ENCODE data around the gene ACTR1B. TPM values are rescaled to one million over a fixed set of nuclear protein-coding genes. Genes with fewer than 3 reads are reported as not detected.
A peak's percentile ranks its signal among the peaks of the same experiment; 100 is the strongest.
"Not testable (repeated sequence)": the region's sequence is repeated elsewhere in the genome, so short reads cannot be mapped to it uniquely, and the experiment has no call there.

ACTR1B gene
- total RNA-seq, 1 experiment from 2014 or later, result 36.3 TPM

GRCh38 chr2:97645695-97646629, 17.9 kb downstream of the ACTR1B start, which contains the start of gene COX5B:
TSS of gene COX5B (plus strand) at chr2:97646062. CDS start at chr2:97646087, 25 bp downstream.
- peaks cover 26% of the 10 kb centered on the region for H3K36me3 ChIP-seq (ENCODE audit: insufficient read depth, low read length, poor library complexity, severe bottlenecking)
- no TSS peak for BruUV-seq (replicated peaks)
- H3K9me3 ChIP-seq (ENCODE audit: low read depth, low read length, poor library complexity, severe bottlenecking), result no peaks in the 10 kb centered on the region
- no peaks in the 10 kb centered on the region for H3K27me3 ChIP-seq (replicated peaks; ENCODE audit: insufficient read depth, low read depth, low read length, poor library complexity)
- TF ChIP-seq, protein P1, sequence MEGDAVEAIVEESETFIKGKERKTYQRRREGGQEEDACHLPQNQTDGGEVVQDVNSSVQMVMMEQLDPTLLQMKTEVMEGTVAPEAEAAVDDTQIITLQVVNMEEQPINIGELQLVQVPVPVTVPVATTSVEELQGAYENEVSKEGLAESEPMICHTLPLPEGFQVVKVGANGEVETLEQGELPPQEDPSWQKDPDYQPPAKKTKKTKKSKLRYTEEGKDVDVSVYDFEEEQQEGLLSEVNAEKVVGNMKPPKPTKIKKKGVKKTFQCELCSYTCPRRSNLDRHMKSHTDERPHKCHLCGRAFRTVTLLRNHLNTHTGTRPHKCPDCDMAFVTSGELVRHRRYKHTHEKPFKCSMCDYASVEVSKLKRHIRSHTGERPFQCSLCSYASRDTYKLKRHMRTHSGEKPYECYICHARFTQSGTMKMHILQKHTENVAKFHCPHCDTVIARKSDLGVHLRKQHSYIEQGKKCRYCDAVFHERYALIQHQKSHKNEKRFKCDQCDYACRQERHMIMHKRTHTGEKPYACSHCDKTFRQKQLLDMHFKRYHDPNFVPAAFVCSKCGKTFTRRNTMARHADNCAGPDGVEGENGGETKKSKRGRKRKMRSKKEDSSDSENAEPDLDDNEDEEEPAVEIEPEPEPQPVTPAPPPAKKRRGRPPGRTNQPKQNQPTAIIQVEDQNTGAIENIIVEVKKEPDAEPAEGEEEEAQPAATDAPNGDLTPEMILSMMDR (conservative IDR thresholded peaks at IDR 0.05; ENCODE audit: low read depth, low read length), result no peak
- no peak for TF ChIP-seq EZH2 (IDR thresholded peaks at IDR 0.05; ENCODE audit: borderline replicate concordance, low read depth, low read length, poor library complexity, severe bottlenecking)
- H3K4me1 ChIP-seq (ENCODE audit: insufficient read depth, low read length, poor library complexity, severe bottlenecking), result peaks cover 14% of the 10 kb centered on the region
- H3K4me3 ChIP-seq (ENCODE audit: low read depth, low read length, poor library complexity, severe bottlenecking), result peak within 1 kb of the TSS; percentile 100
- DNase-seq (ENCODE audit: low spot score), result peak; percentile 99
- H3K27ac ChIP-seq (ENCODE audit: low read depth, low read length, poor library complexity, severe bottlenecking), result peak within 1 kb of the TSS; percentile 93
- CTCF ChIA-PET, result interaction anchor here (0.5 to 1.2 kb wide), 4 partner anchors 18 to 820 kb away, joined by 3 to 6 read pairs (median 4); partner anchors contain the start of gene ACTR1B
- intact Hi-C loops (cut with micrococcal nuclease; ENCODE audit: unreplicated experiment), result no loop called here
- POLR2A ChIA-PET (ENCODE audit: low non-redundant PET), result interaction anchor here (1.3 kb wide), 1 partner anchor 18 kb away, joined by 7 read pairs; the partner anchor contains the start of gene ACTR1B

DNA sequence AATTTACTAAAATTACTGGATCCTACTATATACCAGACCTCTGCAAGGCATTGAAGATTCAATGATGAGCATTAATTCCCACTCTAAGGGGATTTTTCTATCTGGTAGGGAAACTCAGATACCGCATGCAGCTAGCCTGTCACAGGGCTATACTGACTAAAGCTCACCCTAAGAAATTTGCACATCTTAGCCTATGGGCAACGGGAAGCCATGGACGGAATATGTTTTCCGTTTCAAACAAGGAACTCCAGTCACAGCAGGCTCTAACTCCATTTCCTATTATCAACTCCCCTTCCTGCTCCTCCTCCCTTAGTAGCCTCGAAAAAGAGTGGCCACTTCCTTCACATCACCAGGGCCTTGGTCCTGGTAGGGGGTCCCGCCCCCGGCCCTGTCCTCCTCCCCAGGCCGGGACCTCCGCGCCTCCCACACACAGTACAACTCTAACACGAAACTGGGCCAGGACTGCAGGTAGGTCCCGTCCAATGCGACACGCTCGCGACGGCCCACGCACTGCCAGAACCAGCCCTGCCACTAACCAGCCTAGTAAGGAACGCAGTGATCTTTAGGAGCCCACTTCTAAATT, 18.6 kb downstream of the ACTR1B start:
- ChIA-PET POLR2A (ENCODE audit: low non-redundant PET) (interaction anchor here (1.3 kb wide), 1 partner anchor 19 kb away, joined by 7 read pairs; the partner anchor contains the start of gene ACTR1B), CTCF (interaction anchor here (1.0 to 1.2 kb wide), 2 partner anchors 19 to 52 kb away, joined by 3 to 6 read pairs; partner anchors contain the start of gene ACTR1B)
- Histone ChIP-seq H3K27ac (ENCODE audit: low read depth, low read length, poor library complexity, severe bottlenecking) (peak overlapping the region; percentile 93), H3K4me3 (ENCODE audit: low read depth, low read length, poor library complexity, severe bottlenecking) (peak overlapping the region; percentile 100), H3K36me3 (ENCODE audit: insufficient read depth, low read length, poor library complexity, severe bottlenecking) (peaks cover 26% of the 10 kb centered on the region), H3K27me3 (replicated peaks; ENCODE audit: insufficient read depth, low read depth, low read length, poor library complexity) (no peaks in the 10 kb centered on the region), H3K9me3 (ENCODE audit: low read depth, low read length, poor library complexity, severe bottlenecking) (no peaks in the 10 kb centered on the region), H3K4me1 (ENCODE audit: insufficient read depth, low read length, poor library complexity, severe bottlenecking) (peaks cover 14% of the 10 kb centered on the region)
- BruUV-seq (replicated peaks), result TSS peak; percentile 94
- intact Hi-C loops (cut with micrococcal nuclease; ENCODE audit: unreplicated experiment), result no loop called here
- no peak for TF ChIP-seq EZH2 (IDR thresholded peaks at IDR 0.05; ENCODE audit: borderline replicate concordance, low read depth, low read length, poor library complexity, severe bottlenecking)
- TF ChIP-seq, protein P1 (conservative IDR thresholded peaks at IDR 0.05; ENCODE audit: low read depth, low read length), result no peak
- DNase-seq (ENCODE audit: low spot score), result no peak

- Histone ChIP-seq H3K4me3 (ENCODE audit: low read depth, low read length, poor library complexity, severe bottlenecking) (no peak overlapping the region), H3K4me1 (ENCODE audit: insufficient read depth, low read length, poor library complexity, severe bottlenecking) (peaks cover 14% of the 10 kb centered on the region), H3K27me3 (replicated peaks; ENCODE audit: insufficient read depth, low read depth, low read length, poor library complexity) (no peaks in the 10 kb centered on the region), H3K9me3 (ENCODE audit: low read depth, low read length, poor library complexity, severe bottlenecking) (no peaks in the 10 kb centered on the region), H3K36me3 (ENCODE audit: insufficient read depth, low read length, poor library complexity, severe bottlenecking) (peaks cover 23% of the 10 kb centered on the region), H3K27ac (ENCODE audit: low read depth, low read length, poor library complexity, severe bottlenecking) (no peak overlapping the region)
- TF ChIP-seq, protein P1 (conservative IDR thresholded peaks at IDR 0.05; ENCODE audit: low read depth, low read length), result no peak
- no peak for TF ChIP-seq EZH2 (IDR thresholded peaks at IDR 0.05; ENCODE audit: borderline replicate concordance, low read depth, low read length, poor library complexity, severe bottlenecking)
- CTCF ChIA-PET, result no interaction called here
- POLR2A ChIA-PET (ENCODE audit: low non-redundant PET), result no interaction called here
- no peak for DNase-seq (ENCODE audit: low spot score)
- intact Hi-C loops (cut with micrococcal nuclease; ENCODE audit: unreplicated experiment), result no loop called here
- BruUV-seq (replicated peaks), result no TSS peak
Measured at GRCh38 chr2:97644023-97644717, 19.7 kb downstream of the ACTR1B start.

- CTCF ChIA-PET; H3K27ac ChIP-seq (ENCODE audit: low read depth, low read length, poor library complexity, severe bottlenecking); H3K4me1 ChIP-seq (ENCODE audit: insufficient read depth, low read length, poor library complexity, severe bottlenecking); H3K27me3 ChIP-seq (replicated peaks; ENCODE audit: insufficient read depth, low read depth, low read length, poor library complexity); H3K9me3 ChIP-seq (ENCODE audit: low read depth, low read length, poor library complexity, severe bottlenecking); POLR2A ChIA-PET (ENCODE audit: low non-redundant PET); H3K36me3 ChIP-seq (ENCODE audit: insufficient read depth, low read length, poor library complexity, severe bottlenecking); DNase-seq (ENCODE audit: low spot score); H3K4me3 ChIP-seq (ENCODE audit: low read depth, low read length, poor library complexity, severe bottlenecking); BruUV-seq (replicated peaks); intact Hi-C loops (cut with micrococcal nuclease; ENCODE audit: unreplicated experiment): not testable (repeated sequence)
Measured at GRCh38 chr2:97626049-97626430, 37.8 kb downstream of the ACTR1B start.

Measured in A673 (cell line).